GM12878 (cell line): ENCODE data around the gene BAZ2A.

ENCODE experiments used
- ATF7 ChIP-seq: fragments of 450-650 bp; IDR thresholded peaks from 2 replicates; pipeline ENCODE4 v1.6.1; 2016; ENCODE audit warnings: low read depth, mild to moderate bottlenecking
- CHD2 ChIP-seq: IDR thresholded peaks from 2 replicates; pipeline ENCODE4 v1.6.1; 2011; ENCODE audit warnings: low read depth, low read length, improper control_type of control experiment, borderline replicate concordance
- CREB1 ChIP-seq: IDR thresholded peaks from 2 replicates; pipeline ENCODE4 v1.6.1; 2012; ENCODE audit warnings: low read depth, mild to moderate bottlenecking, inconsistent platforms
- EGR1 ChIP-seq, 2 experiments: IDR thresholded peaks; 1 replicate in 1 of 2; 2 replicates in 1 of 2; pipeline ENCODE4 v1.6.1; 2011 to 2012; ENCODE audit warnings: low read depth in 2 of 2, low read length in 2 of 2, borderline replicate concordance in 1 of 2, mild to moderate bottlenecking in 1 of 2, moderate library complexity in 1 of 2
- EZH2 ChIP-seq: IDR thresholded peaks from 2 replicates; pipeline ENCODE4 v1.6.1; 2012; ENCODE audit warnings: low read depth, mild to moderate bottlenecking, control low read depth, inconsistent platforms, low read length, borderline replicate concordance; ENCODE audit not compliant: control insufficient read depth
- JUNB ChIP-seq: IDR thresholded peaks from 2 replicates; pipeline ENCODE4 v1.6.1; 2016; ENCODE audit warnings: antibody characterized with exemption, mild to moderate bottlenecking
- JUND ChIP-seq: IDR thresholded peaks from 2 replicates; pipeline ENCODE4 v1.6.1; 2012; ENCODE audit warnings: low read depth, mild to moderate bottlenecking, low read length, improper control_type of control experiment, moderate library complexity
- NR2C2 ChIP-seq: IDR thresholded peaks from 2 replicates; pipeline ENCODE4 v1.6.1; 2011; ENCODE audit warnings: borderline replicate concordance, low read depth; ENCODE audit not compliant: control insufficient read depth, insufficient read length
- PAX5 ChIP-seq: IDR thresholded peaks from 2 replicates; pipeline ENCODE4 v1.6.1; 2011; ENCODE audit warnings: low read depth, low read length, borderline replicate concordance
- ZNF274 ChIP-seq: IDR thresholded peaks from one replicate; pipeline ENCODE4 v1.8.0; 2011; ENCODE audit not compliant: insufficient read length, insufficient read depth
- ZSCAN29 ChIP-seq: fragments of 450-650 bp; IDR thresholded peaks from 2 replicates; pipeline ENCODE4 v1.6.1; 2017; ENCODE audit warnings: mild to moderate bottlenecking, moderate library complexity
- TF ChIP-seq, protein P1 (sequence below), 3 experiments: IDR thresholded peaks in 2 of 3; conservative IDR thresholded peaks in 1 of 3; 2 replicates each; pipeline ENCODE4 v1.5.1; 2011; ENCODE audit warnings: low read depth in 3 of 3, low read length in 3 of 3, mild to moderate bottlenecking in 3 of 3, control low read depth in 2 of 3, moderate library complexity in 2 of 3, inconsistent platforms in 1 of 3, mixed read lengths in 1 of 3; ENCODE audit not compliant: control insufficient read depth in 2 of 3, insufficient read depth in 1 of 3; ENCODE audit errors: extremely low read depth in 1 of 3
- TF ChIP-seq, protein P2 (sequence below): IDR thresholded peaks from 2 replicates; pipeline ENCODE4 v1.6.1; 2012; ENCODE audit warnings: mild to moderate bottlenecking, low read depth, low read length
- TF ChIP-seq, protein P3 (sequence below): IDR thresholded peaks from 2 replicates; pipeline ENCODE4 v1.6.1; 2012; ENCODE audit warnings: improper control_type of control experiment, low read depth, low read length; ENCODE audit not compliant: insufficient replicate concordance

DNA sequence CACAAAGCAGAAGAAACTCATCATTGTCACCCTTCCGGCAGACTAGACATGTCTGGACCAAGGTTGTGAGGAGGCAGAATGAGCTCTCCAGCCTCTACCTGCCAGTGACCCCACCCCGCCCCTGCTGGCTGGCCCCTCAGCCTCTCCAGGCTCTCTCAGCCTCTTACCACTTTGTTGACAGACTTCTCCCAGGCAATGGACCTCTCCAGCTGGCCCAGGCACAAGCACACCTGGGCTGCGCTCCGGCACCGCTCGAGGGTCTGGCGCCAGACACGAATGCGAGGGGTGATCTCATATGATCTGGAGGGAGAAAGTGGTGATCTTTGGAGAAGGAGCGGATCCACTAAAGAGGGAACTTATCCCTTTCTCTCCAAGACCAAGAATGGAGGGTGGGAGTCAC is 30.3 kb downstream of the BAZ2A start:
- TF ChIP-seq, protein P1, sequence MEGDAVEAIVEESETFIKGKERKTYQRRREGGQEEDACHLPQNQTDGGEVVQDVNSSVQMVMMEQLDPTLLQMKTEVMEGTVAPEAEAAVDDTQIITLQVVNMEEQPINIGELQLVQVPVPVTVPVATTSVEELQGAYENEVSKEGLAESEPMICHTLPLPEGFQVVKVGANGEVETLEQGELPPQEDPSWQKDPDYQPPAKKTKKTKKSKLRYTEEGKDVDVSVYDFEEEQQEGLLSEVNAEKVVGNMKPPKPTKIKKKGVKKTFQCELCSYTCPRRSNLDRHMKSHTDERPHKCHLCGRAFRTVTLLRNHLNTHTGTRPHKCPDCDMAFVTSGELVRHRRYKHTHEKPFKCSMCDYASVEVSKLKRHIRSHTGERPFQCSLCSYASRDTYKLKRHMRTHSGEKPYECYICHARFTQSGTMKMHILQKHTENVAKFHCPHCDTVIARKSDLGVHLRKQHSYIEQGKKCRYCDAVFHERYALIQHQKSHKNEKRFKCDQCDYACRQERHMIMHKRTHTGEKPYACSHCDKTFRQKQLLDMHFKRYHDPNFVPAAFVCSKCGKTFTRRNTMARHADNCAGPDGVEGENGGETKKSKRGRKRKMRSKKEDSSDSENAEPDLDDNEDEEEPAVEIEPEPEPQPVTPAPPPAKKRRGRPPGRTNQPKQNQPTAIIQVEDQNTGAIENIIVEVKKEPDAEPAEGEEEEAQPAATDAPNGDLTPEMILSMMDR (IDR thresholded peaks at IDR 0.05 in 2 of 3, conservative IDR thresholded peaks at IDR 0.05 in 1 of 3; ENCODE audit: control insufficient read depth in 2 of 3, extremely low read depth in 1 of 3, insufficient read depth in 1 of 3, low read depth in 3 of 3, low read length in 3 of 3), result no peak
- TF ChIP-seq ZSCAN29 (no peak), CREB1 (no peak), EZH2 (no peak), CHD2 (no peak), ATF7 (no peak), ZNF274 (no peak), EGR1 (IDR thresholded peaks at IDR 0.05; ENCODE audit: borderline replicate concordance in 1 of 2, low read depth in 2 of 2, low read length in 2 of 2) (no peak), PAX5 (no peak), JUND (no peak), JUNB (no peak), NR2C2 (no peak)
- TF ChIP-seq, protein P2, sequence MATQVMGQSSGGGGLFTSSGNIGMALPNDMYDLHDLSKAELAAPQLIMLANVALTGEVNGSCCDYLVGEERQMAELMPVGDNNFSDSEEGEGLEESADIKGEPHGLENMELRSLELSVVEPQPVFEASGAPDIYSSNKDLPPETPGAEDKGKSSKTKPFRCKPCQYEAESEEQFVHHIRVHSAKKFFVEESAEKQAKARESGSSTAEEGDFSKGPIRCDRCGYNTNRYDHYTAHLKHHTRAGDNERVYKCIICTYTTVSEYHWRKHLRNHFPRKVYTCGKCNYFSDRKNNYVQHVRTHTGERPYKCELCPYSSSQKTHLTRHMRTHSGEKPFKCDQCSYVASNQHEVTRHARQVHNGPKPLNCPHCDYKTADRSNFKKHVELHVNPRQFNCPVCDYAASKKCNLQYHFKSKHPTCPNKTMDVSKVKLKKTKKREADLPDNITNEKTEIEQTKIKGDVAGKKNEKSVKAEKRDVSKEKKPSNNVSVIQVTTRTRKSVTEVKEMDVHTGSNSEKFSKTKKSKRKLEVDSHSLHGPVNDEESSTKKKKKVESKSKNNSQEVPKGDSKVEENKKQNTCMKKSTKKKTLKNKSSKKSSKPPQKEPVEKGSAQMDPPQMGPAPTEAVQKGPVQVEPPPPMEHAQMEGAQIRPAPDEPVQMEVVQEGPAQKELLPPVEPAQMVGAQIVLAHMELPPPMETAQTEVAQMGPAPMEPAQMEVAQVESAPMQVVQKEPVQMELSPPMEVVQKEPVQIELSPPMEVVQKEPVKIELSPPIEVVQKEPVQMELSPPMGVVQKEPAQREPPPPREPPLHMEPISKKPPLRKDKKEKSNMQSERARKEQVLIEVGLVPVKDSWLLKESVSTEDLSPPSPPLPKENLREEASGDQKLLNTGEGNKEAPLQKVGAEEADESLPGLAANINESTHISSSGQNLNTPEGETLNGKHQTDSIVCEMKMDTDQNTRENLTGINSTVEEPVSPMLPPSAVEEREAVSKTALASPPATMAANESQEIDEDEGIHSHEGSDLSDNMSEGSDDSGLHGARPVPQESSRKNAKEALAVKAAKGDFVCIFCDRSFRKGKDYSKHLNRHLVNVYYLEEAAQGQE, result no peak
- TF ChIP-seq, protein P3, sequence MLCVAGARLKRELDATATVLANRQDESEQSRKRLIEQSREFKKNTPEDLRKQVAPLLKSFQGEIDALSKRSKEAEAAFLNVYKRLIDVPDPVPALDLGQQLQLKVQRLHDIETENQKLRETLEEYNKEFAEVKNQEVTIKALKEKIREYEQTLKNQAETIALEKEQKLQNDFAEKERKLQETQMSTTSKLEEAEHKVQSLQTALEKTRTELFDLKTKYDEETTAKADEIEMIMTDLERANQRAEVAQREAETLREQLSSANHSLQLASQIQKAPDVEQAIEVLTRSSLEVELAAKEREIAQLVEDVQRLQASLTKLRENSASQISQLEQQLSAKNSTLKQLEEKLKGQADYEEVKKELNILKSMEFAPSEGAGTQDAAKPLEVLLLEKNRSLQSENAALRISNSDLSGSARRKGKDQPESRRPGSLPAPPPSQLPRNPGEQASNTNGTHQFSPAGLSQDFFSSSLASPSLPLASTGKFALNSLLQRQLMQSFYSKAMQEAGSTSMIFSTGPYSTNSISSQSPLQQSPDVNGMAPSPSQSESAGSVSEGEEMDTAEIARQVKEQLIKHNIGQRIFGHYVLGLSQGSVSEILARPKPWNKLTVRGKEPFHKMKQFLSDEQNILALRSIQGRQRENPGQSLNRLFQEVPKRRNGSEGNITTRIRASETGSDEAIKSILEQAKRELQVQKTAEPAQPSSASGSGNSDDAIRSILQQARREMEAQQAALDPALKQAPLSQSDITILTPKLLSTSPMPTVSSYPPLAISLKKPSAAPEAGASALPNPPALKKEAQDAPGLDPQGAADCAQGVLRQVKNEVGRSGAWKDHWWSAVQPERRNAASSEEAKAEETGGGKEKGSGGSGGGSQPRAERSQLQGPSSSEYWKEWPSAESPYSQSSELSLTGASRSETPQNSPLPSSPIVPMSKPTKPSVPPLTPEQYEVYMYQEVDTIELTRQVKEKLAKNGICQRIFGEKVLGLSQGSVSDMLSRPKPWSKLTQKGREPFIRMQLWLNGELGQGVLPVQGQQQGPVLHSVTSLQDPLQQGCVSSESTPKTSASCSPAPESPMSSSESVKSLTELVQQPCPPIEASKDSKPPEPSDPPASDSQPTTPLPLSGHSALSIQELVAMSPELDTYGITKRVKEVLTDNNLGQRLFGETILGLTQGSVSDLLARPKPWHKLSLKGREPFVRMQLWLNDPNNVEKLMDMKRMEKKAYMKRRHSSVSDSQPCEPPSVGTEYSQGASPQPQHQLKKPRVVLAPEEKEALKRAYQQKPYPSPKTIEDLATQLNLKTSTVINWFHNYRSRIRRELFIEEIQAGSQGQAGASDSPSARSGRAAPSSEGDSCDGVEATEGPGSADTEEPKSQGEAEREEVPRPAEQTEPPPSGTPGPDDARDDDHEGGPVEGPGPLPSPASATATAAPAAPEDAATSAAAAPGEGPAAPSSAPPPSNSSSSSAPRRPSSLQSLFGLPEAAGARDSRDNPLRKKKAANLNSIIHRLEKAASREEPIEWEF, result no peak
